Activated T-cell treated with anti-CD3 and anti-CD28 coated beads, Interleukin-2, amount 50 U/mL, for 72 hours (primary cell): ENCODE results near the gene ATXN2. TPM values are rescaled to one million over a fixed set of nuclear protein-coding genes. Genes with fewer than 3 reads are reported as not detected.
"Not testable (repeated sequence)": the region's sequence is repeated elsewhere in the genome, so short reads cannot be mapped to it uniquely, and the experiment has no call there.

Experiments used
- ATAC-seq, 2 donors: fragments of 150-1000 bp; cut with Tn5 transposase; replicated peaks in 1 of 2; 2 replicates each; pipeline ENCODE4 v1.10.0; 2021; ENCODE audit warnings: moderate library complexity in 2 of 2, mild to moderate bottlenecking in 1 of 2
- DNase-seq, 2 donors: peaks; one replicate each; pipeline ENCODE4 v3.0.0; 2021 to 2022; ENCODE audit warnings: mixed read lengths in 1 of 2
- H3K27ac Mint-ChIP-seq: one replicate; pipeline ENCODE4 v1.8.0; 2022; ENCODE audit warnings: mild to moderate bottlenecking, moderate library complexity, mixed read lengths
- H3K27me3 Mint-ChIP-seq: one replicate; pipeline ENCODE4 v1.8.0; 2022; ENCODE audit warnings: low read depth, mixed read lengths
- H3K36me3 Mint-ChIP-seq, 2 donors: one replicate each; pipeline ENCODE4 v1.8.0; 2022; ENCODE audit warnings: mixed read lengths in 2 of 2, mild to moderate bottlenecking in 1 of 2; ENCODE audit not compliant: insufficient read depth in 2 of 2
- H3K4me1 Mint-ChIP-seq: one replicate; pipeline ENCODE4 v1.8.0; 2022; ENCODE audit warnings: low read depth, mixed read lengths
- H3K4me3 Mint-ChIP-seq, 2 donors: one replicate each; pipeline ENCODE4 v1.8.0; 2022; ENCODE audit warnings: mild to moderate bottlenecking in 2 of 2, mixed read lengths in 2 of 2, moderate library complexity in 2 of 2
- H3K9me3 Mint-ChIP-seq, 2 donors: one replicate each; pipeline ENCODE4 v1.8.0; 2022; ENCODE audit warnings: mixed read lengths in 2 of 2
- total RNA-seq, 2 donors: library from RNA; stranded (reverse); gene quantifications; one replicate each; pipeline ENCODE4 v1.2.3, GENCODE V29; 2022

ATXN2 gene
- total RNA-seq, 2 donors from 2014 or later: 45.4 to 47.9 TPM

- H3K36me3 Mint-ChIP-seq, H3K27ac Mint-ChIP-seq, DNase-seq, H3K27me3 Mint-ChIP-seq, H3K9me3 Mint-ChIP-seq, ATAC-seq, H3K4me1 Mint-ChIP-seq, H3K4me3 Mint-ChIP-seq: not testable (repeated sequence)
Observed at GRCh38 chr12:111617841-111618240, 18.7 kb upstream of the ATXN2 start.

- ATAC-seq: no peak
- H3K36me3 Mint-ChIP-seq: no peaks in the 10 kb centered on the region
- no peaks in the 10 kb centered on the region for H3K9me3 Mint-ChIP-seq
- H3K4me1 Mint-ChIP-seq: no peaks in the 10 kb centered on the region
- H3K4me3 Mint-ChIP-seq: no peak overlapping the region
- no peak overlapping the region for H3K27ac Mint-ChIP-seq
- no peak for DNase-seq
- H3K27me3 Mint-ChIP-seq: no peaks in the 10 kb centered on the region
Observed at GRCh38 chr12:111616177-111616623, 17.1 kb upstream of the ATXN2 start.

- Mint-ChIP-seq H3K36me3 (no peaks in the 10 kb centered on the region), H3K9me3 (no peaks in the 10 kb centered on the region), H3K4me3 (no peak overlapping the region), H3K27ac (no peak overlapping the region), H3K27me3 (no peaks in the 10 kb centered on the region), H3K4me1 (no peaks in the 10 kb centered on the region)
- ATAC-seq: no peak
- DNase-seq: no peak
Observed at GRCh38 chr12:111607239-111607638, 8.1 kb upstream of the ATXN2 start.

GRCh38 chr12:111606767-111607230, 7.7 kb upstream of the ATXN2 start:
- no peak for ATAC-seq
- H3K4me3 Mint-ChIP-seq: no peak overlapping the region
- no peaks in the 10 kb centered on the region for H3K27me3 Mint-ChIP-seq

GRCh38 chr12:111605911-111606766, 7.0 kb upstream of the ATXN2 start:
- no peaks in the 10 kb centered on the region for H3K4me1 Mint-ChIP-seq
- H3K27me3 Mint-ChIP-seq: no peaks in the 10 kb centered on the region
- H3K4me3 Mint-ChIP-seq: no peak overlapping the region
- H3K27ac Mint-ChIP-seq: no peak overlapping the region
- ATAC-seq: no peak
- DNase-seq: no peak
- no peaks in the 10 kb centered on the region for H3K9me3 Mint-ChIP-seq
- H3K36me3 Mint-ChIP-seq: no peaks in the 10 kb centered on the region

More at GRCh38 chr12:111606767-111607230, 7.7 kb upstream of the ATXN2 start:
- Mint-ChIP-seq H3K27ac (no peak overlapping the region), H3K4me1 (no peaks in the 10 kb centered on the region), H3K9me3 (no peaks in the 10 kb centered on the region), H3K36me3 (no peaks in the 10 kb centered on the region)
- no peak for DNase-seq

GRCh38 chr12:111602857-111603256, 3.7 kb upstream of the ATXN2 start:
- not testable (repeated sequence) for H3K27ac Mint-ChIP-seq, H3K36me3 Mint-ChIP-seq, H3K4me1 Mint-ChIP-seq, H3K9me3 Mint-ChIP-seq, H3K4me3 Mint-ChIP-seq, DNase-seq, H3K27me3 Mint-ChIP-seq, ATAC-seq

- no peak for ATAC-seq
- Mint-ChIP-seq H3K4me3 (no peak overlapping the region), H3K9me3 (no peaks in the 10 kb centered on the region), H3K27ac (no peak overlapping the region), H3K36me3 (peaks cover 0 to 3% of the 10 kb centered on the region in 2 donors), H3K27me3 (no peaks in the 10 kb centered on the region), H3K4me1 (peaks cover 7% of the 10 kb centered on the region)
- no peak for DNase-seq
Observed at GRCh38 chr12:111602348-111602747, 3.2 kb upstream of the ATXN2 start.

- DNase-seq, H3K36me3 Mint-ChIP-seq, H3K4me3 Mint-ChIP-seq, H3K27me3 Mint-ChIP-seq, ATAC-seq, H3K9me3 Mint-ChIP-seq, H3K27ac Mint-ChIP-seq: not testable (repeated sequence)
- H3K4me1 Mint-ChIP-seq: peaks cover 21% of the 10 kb centered on the region
Observed at GRCh38 chr12:111600986-111601385, 1.9 kb upstream of the ATXN2 start.

- no peak for DNase-seq
- H3K9me3 Mint-ChIP-seq: no peaks in the 10 kb centered on the region
- peak overlapping the region; percentile 98 for H3K27ac Mint-ChIP-seq
- no peak for ATAC-seq
- peak overlapping the region; percentile 91 to 98 for H3K4me3 Mint-ChIP-seq
- H3K27me3 Mint-ChIP-seq: no peaks in the 10 kb centered on the region
- peaks cover 29% of the 10 kb centered on the region for H3K4me1 Mint-ChIP-seq
- peaks cover 0 to 4% of the 10 kb centered on the region in 2 donors for H3K36me3 Mint-ChIP-seq
Observed at GRCh38 chr12:111600205-111600642, 1.1 kb upstream of the ATXN2 start.

GRCh38 chr12:111599453-111600204, 514 bp upstream of the ATXN2 start:
- Mint-ChIP-seq H3K27me3 (no peaks in the 10 kb centered on the region), H3K4me1 (peaks cover 35% of the 10 kb centered on the region), H3K9me3 (no peaks in the 10 kb centered on the region), H3K36me3 (peaks cover 0 to 4% of the 10 kb centered on the region in 2 donors), H3K27ac (peak overlapping the region; percentile 98), H3K4me3 (peak overlapping the region; percentile 91 to 98)
- peak; percentile 90 to 92 for DNase-seq
- peak; percentile 88 to 90 for ATAC-seq

- Mint-ChIP-seq H3K9me3 (no peaks in the 10 kb centered on the region), H3K4me3 (peak overlapping the region; percentile 96 to 97), H3K4me1 (peaks cover 44% of the 10 kb centered on the region), H3K27ac (peak overlapping the region; percentile 87), H3K27me3 (no peaks in the 10 kb centered on the region), H3K36me3 (peaks cover 0 to 4% of the 10 kb centered on the region in 2 donors)
- ATAC-seq (peak; percentile 2 to 21), DNase-seq (peak; percentile 36 to 46)
Observed at GRCh38 chr12:111597831-111598636, 1.1 kb downstream of the ATXN2 start.

- DNase-seq: peak; percentile 21 to 23
- H3K4me1 Mint-ChIP-seq: peaks cover 44% of the 10 kb centered on the region
Observed at GRCh38 chr12:111596985-111597830, 1.9 kb downstream of the ATXN2 start.

More at GRCh38 chr12:111596985-111597830, 1.9 kb downstream of the ATXN2 start:
- Mint-ChIP-seq H3K4me3 (peak overlapping the region; percentile 96 to 97), H3K9me3 (no peaks in the 10 kb centered on the region), H3K27ac (peak overlapping the region; percentile 87), H3K36me3 (peaks cover 0 to 4% of the 10 kb centered on the region in 2 donors), H3K27me3 (no peaks in the 10 kb centered on the region)
- no peak for ATAC-seq
